Kidney capillary endothelial cell (primary cell): ENCODE data around the gene DNMT1.

Source experiments
- DNase-seq: peaks from one replicate; pipeline ENCODE4 v3.0.0-alpha.2; 2018; ENCODE audit warnings: low spot score

DNMT1 gene

GRCh38 chr19:10095622-10095947 is 99.2 kb downstream of the DNMT1 start:
- no peak for DNase-seq

- DNase-seq: no peak
Observed at GRCh38 chr19:10093295-10094186, 101.2 kb downstream of the DNMT1 start.

GRCh38 chr19:10092648-10093294 is 102.0 kb downstream of the DNMT1 start:
- no peak for DNase-seq

GRCh38 chr19:10091895-10092641 is 102.7 kb downstream of the DNMT1 start:
- DNase-seq: no peak

GRCh38 chr19:10091370-10091687 is 103.4 kb downstream of the DNMT1 start:
- no peak for DNase-seq

GRCh38 chr19:10089801-10090375 is 104.9 kb downstream of the DNMT1 start:
- DNase-seq: no peak

GRCh38 chr19:10088949-10089554 is 105.7 kb downstream of the DNMT1 start:
- no peak for DNase-seq

GRCh38 chr19:10087296-10088061 is 107.3 kb downstream of the DNMT1 start:
- DNase-seq: no peak

GRCh38 chr19:10086591-10087192 is 108.1 kb downstream of the DNMT1 start:
- no peak for DNase-seq

GRCh38 chr19:10085641-10086590 is 108.8 kb downstream of the DNMT1 start, which contains the start of gene SHFL:
SHFL (plus strand) TSS chr19:10086317; CDS start chr19:10086428, 111 bp downstream.
- peak; percentile 36 for DNase-seq

- DNase-seq: no peak
Observed at GRCh38 chr19:10084803-10085202, 110.0 kb downstream of the DNMT1 start.

GRCh38 chr19:10083911-10084310 is 110.8 kb downstream of the DNMT1 start:
- no peak for DNase-seq
